ENCODE results near the gene MRC2.

DNA sequence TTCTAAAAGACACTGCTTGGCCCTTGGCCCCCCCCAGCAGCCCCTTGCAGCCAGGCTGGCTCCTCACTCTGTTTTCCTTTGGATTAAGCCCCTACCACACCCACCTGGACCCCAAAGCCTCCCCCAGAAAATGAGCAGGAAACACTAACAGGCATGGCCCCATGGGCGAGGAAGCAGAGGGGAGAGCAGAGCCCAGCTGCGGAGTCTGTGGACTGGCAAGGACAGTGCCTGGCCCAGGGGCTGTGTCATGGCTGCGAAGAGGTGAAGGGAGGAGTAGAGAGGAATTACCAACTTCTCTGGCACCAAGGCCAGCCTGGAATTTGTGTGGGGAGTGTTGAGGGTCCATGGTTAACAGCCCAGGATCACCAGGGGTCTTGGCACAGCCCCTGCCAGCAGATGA is 47.4 kb downstream of the MRC2 start:
- TF ChIP-seq FOXM1 (IDR thresholded peaks at IDR 0.05; ENCODE audit: borderline replicate concordance) = no peak
- no peak for TF ChIP-seq NFRKB (IDR thresholded peaks at IDR 0.05)
- TF ChIP-seq BHLHE40 (IDR thresholded peaks at IDR 0.05; ENCODE audit: borderline replicate concordance) = no peak
- no peak for TF ChIP-seq L3MBTL2 (conservative IDR thresholded peaks at IDR 0.05)
- TF ChIP-seq SUZ12 (IDR thresholded peaks at IDR 0.05) = no peak
- no peak for TF ChIP-seq SP1 (IDR thresholded peaks at IDR 0.05)
- TF ChIP-seq HDGF (IDR thresholded peaks at IDR 0.05; ENCODE audit: borderline replicate concordance) = no peak
- no peak for TF ChIP-seq ARNT (IDR thresholded peaks at IDR 0.05)
- no peak for TF ChIP-seq ELF4 (IDR thresholded peaks at IDR 0.05)
- no peak for TF ChIP-seq TARDBP (IDR thresholded peaks at IDR 0.05)
- no peak for TF ChIP-seq FOXK2 (IDR thresholded peaks at IDR 0.05)
- TF ChIP-seq, protein P1, sequence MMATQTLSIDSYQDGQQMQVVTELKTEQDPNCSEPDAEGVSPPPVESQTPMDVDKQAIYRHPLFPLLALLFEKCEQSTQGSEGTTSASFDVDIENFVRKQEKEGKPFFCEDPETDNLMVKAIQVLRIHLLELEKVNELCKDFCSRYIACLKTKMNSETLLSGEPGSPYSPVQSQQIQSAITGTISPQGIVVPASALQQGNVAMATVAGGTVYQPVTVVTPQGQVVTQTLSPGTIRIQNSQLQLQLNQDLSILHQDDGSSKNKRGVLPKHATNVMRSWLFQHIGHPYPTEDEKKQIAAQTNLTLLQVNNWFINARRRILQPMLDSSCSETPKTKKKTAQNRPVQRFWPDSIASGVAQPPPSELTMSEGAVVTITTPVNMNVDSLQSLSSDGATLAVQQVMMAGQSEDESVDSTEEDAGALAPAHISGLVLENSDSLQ (IDR thresholded peaks at IDR 0.05) = no peak
- TF ChIP-seq ZNF384 (IDR thresholded peaks at IDR 0.05) = no peak

Measured in HEK293T (cell line).